Immature natural killer cell (primary cell): Measurements from ENCODE around the gene SLC35D3. TPM values are rescaled to one million over a fixed set of nuclear protein-coding genes. Genes with fewer than 3 reads are reported as not detected.
"Not testable (repeated sequence)": the region's sequence is repeated elsewhere in the genome, so short reads cannot be mapped to it uniquely, and the experiment has no call there.

ENCODE experiments used
- DNase-seq, 3 donors: peaks; one replicate each; pipeline ENCODE4 v3.0.0; 2022; ENCODE audit warnings: mixed read lengths in 1 of 3
- H3K27ac Mint-ChIP-seq, 6 donors: one replicate each; pipeline ENCODE4 v1.8.0; 2020; ENCODE audit warnings: mixed read lengths in 6 of 6, mild to moderate bottlenecking in 5 of 6, inconsistent platforms in 4 of 6, moderate library complexity in 3 of 6
- H3K27me3 Mint-ChIP-seq, 3 donors: one replicate each; pipeline ENCODE4 v1.8.0; 2020 to 2021; ENCODE audit warnings: low read depth in 3 of 3, mild to moderate bottlenecking in 3 of 3, mixed read lengths in 3 of 3, moderate library complexity in 3 of 3, inconsistent platforms in 1 of 3
- H3K36me3 Mint-ChIP-seq, 3 donors: one replicate each; pipeline ENCODE4 v1.8.0; 2020; ENCODE audit warnings: mixed read lengths in 3 of 3, inconsistent platforms in 2 of 3, mild to moderate bottlenecking in 2 of 3
- H3K4me1 Mint-ChIP-seq, 2 donors: one replicate each; pipeline ENCODE4 v1.8.0; 2020; ENCODE audit warnings: inconsistent platforms in 2 of 2, mild to moderate bottlenecking in 2 of 2, mixed read lengths in 2 of 2, moderate library complexity in 1 of 2
- H3K4me3 Mint-ChIP-seq, 5 donors: one replicate each; pipeline ENCODE4 v1.8.0; 2020; ENCODE audit warnings: mild to moderate bottlenecking in 5 of 5, mixed read lengths in 5 of 5, inconsistent platforms in 3 of 5, moderate library complexity in 3 of 5
- H3K9me3 Mint-ChIP-seq, 6 donors: one replicate each; pipeline ENCODE4 v1.8.0; 2020; ENCODE audit warnings: mild to moderate bottlenecking in 6 of 6, mixed read lengths in 6 of 6, inconsistent platforms in 4 of 6, moderate library complexity in 3 of 6
- polyA plus RNA-seq, 3 donors: library from polyadenylated mRNA; unstranded; fragments of 300-500 nt; fragmentation: Illumina TruSeq; gene quantifications; one replicate each; pipeline ENCODE4 v1.2.3, GENCODE V29; 2021

SLC35D3 gene
- polyA plus RNA-seq, 3 donors from 2014 or later: 0.10 TPM; not detected in 2

DNA sequence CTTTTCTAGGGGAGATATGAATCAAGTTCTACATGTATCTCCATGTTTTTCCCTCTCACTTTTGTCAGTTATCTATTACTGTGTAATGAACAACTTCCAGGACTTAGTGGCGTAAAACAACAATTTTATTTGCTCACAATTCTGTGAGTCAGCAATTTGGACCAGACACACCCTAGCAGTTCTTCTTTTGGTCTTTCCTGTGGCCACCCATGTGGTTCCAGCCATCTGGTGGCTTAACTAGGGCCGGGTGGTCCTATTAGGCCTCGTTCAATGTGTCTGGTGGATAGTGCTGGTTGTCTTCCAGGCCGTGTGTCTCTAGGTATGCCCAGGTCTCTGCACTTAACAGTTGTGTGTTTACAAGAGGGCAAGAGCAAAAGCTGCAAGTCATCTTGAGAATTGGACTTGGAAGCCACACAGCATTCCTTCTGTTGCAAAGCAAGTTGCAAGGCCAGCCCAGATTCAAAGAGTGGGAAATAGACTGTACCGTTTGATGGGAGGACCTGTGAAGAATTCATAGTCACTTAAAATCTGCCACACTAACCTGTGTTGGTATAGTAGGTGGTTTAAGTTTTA is 20.8 kb upstream of the SLC35D3 start:
- no peak for DNase-seq
- Mint-ChIP-seq H3K36me3 (peaks cover 16 to 22% (median 18%) of the 10 kb centered on the region in 3 donors), H3K4me1 (no peaks in the 10 kb centered on the region), H3K27ac (no peak overlapping the region), H3K4me3 (no peak overlapping the region), H3K27me3 (no peaks in the 10 kb centered on the region), H3K9me3 (no peaks in the 10 kb centered on the region)

DNA sequence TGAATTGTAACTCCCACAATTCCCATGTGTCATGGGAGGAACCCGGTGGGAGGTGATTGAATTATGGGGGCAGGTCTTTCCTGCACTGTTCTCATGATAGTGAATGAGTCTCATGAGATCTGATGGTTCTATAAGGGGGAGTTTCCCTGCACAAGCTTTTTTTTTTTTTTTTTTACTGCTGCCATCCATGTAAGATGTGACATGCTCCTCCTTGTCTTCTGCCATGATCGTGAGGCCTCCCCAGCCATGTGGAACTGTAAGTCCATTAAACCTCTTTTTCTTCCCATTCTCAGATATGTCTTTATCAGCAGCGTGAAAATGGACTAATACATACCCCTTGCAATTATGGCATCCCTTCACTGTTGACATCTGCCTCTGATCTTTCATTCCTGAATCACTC is 17.6 kb upstream of the SLC35D3 start:
- DNase-seq, H3K4me1 Mint-ChIP-seq, H3K9me3 Mint-ChIP-seq, H3K4me3 Mint-ChIP-seq, H3K27ac Mint-ChIP-seq, H3K27me3 Mint-ChIP-seq: not testable (repeated sequence)
- H3K36me3 Mint-ChIP-seq: peaks cover 16 to 22% (median 18%) of the 10 kb centered on the region in 3 donors

DNA sequence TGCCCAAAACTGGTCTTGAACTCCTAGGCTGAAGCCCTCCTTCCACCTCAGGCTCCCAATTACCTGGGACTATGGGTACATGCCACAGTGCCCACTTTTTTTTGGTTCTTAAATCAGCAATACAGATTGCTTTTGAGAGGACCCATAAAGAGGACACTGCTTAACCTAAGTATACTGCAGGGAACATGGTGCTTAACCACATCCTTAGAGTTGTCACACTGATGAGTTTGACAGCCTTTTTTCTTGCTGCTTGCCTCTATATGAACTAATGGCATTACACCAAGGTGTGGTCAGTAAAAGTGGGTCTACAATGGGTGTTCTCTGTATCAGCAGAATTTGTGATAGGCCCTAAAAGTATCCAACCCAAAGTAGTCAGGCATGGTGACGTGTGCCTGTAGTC is 7.2 kb upstream of the SLC35D3 start:
- Mint-ChIP-seq H3K27ac (no peak overlapping the region), H3K4me3 (no peak overlapping the region), H3K4me1 (peaks cover 3% of the 10 kb centered on the region in 2 donors), H3K27me3 (peaks cover 2 to 5% (median 4%) of the 10 kb centered on the region in 3 donors), H3K36me3 (peaks cover 35 to 40% (median 39%) of the 10 kb centered on the region in 3 donors), H3K9me3 (peaks cover 0 to 1% (median 0%) of the 10 kb centered on the region in 6 donors)
- no peak for DNase-seq

DNA sequence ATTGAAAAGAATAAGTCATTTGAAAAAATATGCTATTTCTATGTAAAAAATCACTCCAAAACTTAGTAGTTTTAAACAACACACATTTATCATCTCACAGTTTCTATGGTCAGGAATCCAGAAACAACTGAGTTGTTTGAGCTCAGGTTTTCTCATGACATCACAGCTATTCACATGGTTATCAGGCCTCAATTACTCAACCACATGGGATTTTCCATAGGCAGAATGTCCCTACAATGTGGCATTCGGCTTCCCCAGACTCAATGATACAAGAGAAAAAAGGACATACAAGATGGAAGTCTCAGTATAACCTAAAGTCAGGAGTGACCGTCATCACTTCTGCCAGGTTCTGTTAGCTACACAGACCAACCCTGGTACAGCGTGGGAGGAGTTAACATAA is 3.4 kb upstream of the SLC35D3 start:
- peaks cover 18 to 23% of the 10 kb centered on the region in 2 donors for H3K4me1 Mint-ChIP-seq
- H3K36me3 Mint-ChIP-seq: peaks cover 13 to 24% (median 18%) of the 10 kb centered on the region in 3 donors
- H3K4me3 Mint-ChIP-seq: no peak overlapping the region
- H3K27ac Mint-ChIP-seq: no peak overlapping the region
- peaks cover 6 to 24% (median 10%) of the 10 kb centered on the region in 3 donors for H3K27me3 Mint-ChIP-seq
- no peaks in the 10 kb centered on the region for H3K9me3 Mint-ChIP-seq
- DNase-seq: no peak

- Mint-ChIP-seq H3K4me3 (peak overlapping the region; percentile 73 to 90 (median 80)), H3K36me3 (peaks cover 11 to 19% (median 11%) of the 10 kb centered on the region in 3 donors), H3K4me1 (peaks cover 18 to 24% of the 10 kb centered on the region in 2 donors), H3K27me3 (peaks cover 9 to 35% (median 21%) of the 10 kb centered on the region in 3 donors), H3K27ac (no peak overlapping the region), H3K9me3 (no peaks in the 10 kb centered on the region)
- peak in 1 of 3 donors; percentile 5 for DNase-seq
Observed at GRCh38 chr6:136920216-136920615, 1.9 kb upstream of the SLC35D3 start.

DNA sequence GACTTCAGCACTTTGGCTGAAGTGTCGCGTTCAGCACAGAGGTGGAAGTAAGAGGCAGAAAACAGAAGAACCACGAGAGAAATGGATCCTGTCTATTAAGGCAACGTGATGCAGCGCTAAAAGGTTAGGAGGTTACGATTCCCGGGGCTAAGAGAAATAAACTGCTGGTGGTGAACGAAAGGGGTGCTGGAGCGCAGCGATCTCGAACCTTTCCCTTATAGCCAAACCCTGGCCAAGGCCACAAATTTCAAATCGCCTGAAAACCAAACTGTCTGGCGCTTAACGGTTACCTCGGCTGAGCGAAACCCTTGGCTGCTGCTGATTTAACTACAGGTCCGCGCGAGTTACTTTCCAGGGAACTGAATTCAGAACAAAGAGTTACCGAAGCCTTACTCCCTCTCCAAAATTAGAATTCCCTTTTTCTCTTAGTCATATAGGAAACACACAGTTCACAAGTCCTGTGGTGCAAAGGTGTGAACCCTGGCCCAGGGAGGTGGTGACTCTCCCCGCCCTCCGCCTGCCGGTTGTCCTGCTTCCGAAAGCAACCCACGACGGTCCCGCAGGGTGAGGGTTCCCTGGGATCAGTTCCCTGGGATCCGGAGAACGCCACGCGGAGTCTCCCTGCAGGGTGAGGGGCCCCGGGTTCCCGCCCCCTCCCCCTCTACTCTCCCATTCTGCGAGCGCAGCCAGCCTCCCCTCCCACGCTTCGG is 1.3 kb upstream of the SLC35D3 start:
- DNase-seq: peak in 2 of 3 donors; percentile 10 to 27
- no peaks in the 10 kb centered on the region for H3K9me3 Mint-ChIP-seq
- peaks cover 18 to 24% of the 10 kb centered on the region in 2 donors for H3K4me1 Mint-ChIP-seq
- H3K4me3 Mint-ChIP-seq: peak overlapping the region; percentile 73 to 90 (median 80)
- H3K27ac Mint-ChIP-seq: no peak overlapping the region
- H3K27me3 Mint-ChIP-seq: peaks cover 9 to 35% (median 21%) of the 10 kb centered on the region in 3 donors
- H3K36me3 Mint-ChIP-seq: peaks cover 6 to 13% (median 7%) of the 10 kb centered on the region in 3 donors

GRCh38 chr6:136921381-136921935 is 643 bp upstream of the SLC35D3 start:
- H3K27me3 Mint-ChIP-seq: peaks cover 15 to 38% (median 20%) of the 10 kb centered on the region in 3 donors
- H3K27ac Mint-ChIP-seq: no peak overlapping the region
- peaks cover 3 to 10% (median 4%) of the 10 kb centered on the region in 3 donors for H3K36me3 Mint-ChIP-seq
- H3K4me3 Mint-ChIP-seq: peak overlapping the region; percentile 73 to 90 (median 80)
- no peak for DNase-seq
- H3K4me1 Mint-ChIP-seq: peaks cover 18 to 24% of the 10 kb centered on the region in 2 donors
- no peaks in the 10 kb centered on the region for H3K9me3 Mint-ChIP-seq

- no peak for DNase-seq
- no peaks in the 10 kb centered on the region for H3K9me3 Mint-ChIP-seq
- H3K4me3 Mint-ChIP-seq: peak overlapping the region; percentile 68 to 88 (median 83)
- peaks cover 18 to 39% (median 20%) of the 10 kb centered on the region in 3 donors for H3K27me3 Mint-ChIP-seq
- peaks cover 0 to 3% (median 0%) of the 10 kb centered on the region in 3 donors for H3K36me3 Mint-ChIP-seq
- no peak overlapping the region for H3K27ac Mint-ChIP-seq
- H3K4me1 Mint-ChIP-seq: peaks cover 18 to 24% of the 10 kb centered on the region in 2 donors
Observed at GRCh38 chr6:136922685-136923006, 545 bp downstream of the SLC35D3 start.

DNA sequence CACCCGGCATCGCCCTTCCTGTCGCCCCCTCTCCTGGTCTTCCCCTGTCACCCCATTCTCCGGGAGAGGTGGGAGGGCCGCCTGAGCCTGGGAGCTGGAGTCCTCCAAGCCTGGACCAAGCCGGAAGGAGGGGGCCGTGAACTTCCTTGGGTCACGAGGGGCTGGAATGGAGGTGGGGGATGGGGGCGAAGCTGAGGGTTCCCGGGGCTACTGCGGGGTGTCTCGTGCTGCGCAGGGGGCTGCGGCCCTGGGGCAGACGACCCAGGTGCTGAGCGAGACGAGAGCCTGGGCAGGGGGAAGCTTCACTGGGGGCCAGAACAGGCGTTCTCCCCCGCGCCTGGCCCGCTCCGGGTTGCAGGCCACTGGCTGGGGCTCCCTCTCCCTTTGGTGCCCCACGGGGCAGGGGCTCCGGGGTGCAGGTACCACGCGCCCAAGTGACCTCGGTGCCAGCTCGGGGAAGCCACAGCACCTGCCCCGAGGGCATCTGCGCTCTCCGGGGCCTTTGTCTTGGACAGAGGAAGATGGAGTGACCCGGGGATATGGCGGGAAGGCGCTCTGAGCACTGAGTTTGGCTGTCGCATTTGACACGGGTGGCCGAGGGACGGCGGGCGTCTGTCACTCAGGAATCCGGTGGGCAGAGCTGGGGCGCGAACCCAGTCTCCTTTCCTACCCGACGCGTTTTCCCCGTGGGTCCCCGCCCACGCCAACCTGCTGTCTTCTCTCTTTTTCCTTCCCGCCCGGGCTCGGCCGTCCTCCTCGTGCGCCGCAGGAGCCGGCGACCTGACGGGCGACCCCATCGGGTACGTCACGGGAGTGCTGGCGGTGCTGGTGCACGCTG is 1.2 kb downstream of the SLC35D3 start:
- no peak overlapping the region for H3K27ac Mint-ChIP-seq
- H3K36me3 Mint-ChIP-seq: peaks cover 0 to 3% (median 0%) of the 10 kb centered on the region in 3 donors
- peaks cover 20 to 39% (median 20%) of the 10 kb centered on the region in 3 donors for H3K27me3 Mint-ChIP-seq
- H3K9me3 Mint-ChIP-seq: no peaks in the 10 kb centered on the region
- H3K4me3 Mint-ChIP-seq: peak overlapping the region; percentile 24 to 65 (median 51)
- H3K4me1 Mint-ChIP-seq: peaks cover 18 to 24% of the 10 kb centered on the region in 2 donors
- no peak for DNase-seq

DNA sequence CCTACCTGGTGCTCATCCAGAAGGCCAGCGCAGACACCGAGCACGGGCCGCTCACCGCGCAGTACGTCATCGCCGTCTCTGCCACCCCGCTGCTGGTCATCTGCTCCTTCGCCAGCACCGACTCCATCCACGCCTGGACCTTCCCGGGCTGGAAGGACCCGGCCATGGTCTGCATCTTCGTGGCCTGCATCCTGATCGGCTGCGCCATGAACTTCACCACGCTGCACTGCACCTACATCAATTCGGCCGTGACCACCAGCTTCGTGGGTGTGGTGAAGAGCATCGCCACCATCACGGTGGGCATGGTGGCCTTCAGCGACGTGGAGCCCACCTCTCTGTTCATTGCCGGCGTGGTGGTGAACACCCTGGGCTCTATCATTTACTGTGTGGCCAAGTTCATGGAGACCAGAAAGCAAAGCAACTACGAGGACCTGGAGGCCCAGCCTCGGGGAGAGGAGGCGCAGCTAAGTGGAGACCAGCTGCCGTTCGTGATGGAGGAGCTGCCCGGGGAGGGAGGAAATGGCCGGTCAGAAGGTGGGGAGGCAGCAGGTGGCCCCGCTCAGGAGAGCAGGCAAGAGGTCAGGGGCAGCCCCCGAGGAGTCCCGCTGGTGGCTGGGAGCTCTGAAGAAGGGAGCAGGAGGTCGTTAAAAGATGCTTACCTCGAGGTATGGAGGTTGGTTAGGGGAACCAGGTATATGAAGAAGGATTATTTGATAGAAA is 2.0 kb downstream of the SLC35D3 start:
- H3K4me3 Mint-ChIP-seq: peak overlapping the region; percentile 13 to 65 (median 53)
- no peaks in the 10 kb centered on the region for H3K9me3 Mint-ChIP-seq
- peaks cover 18 to 24% of the 10 kb centered on the region in 2 donors for H3K4me1 Mint-ChIP-seq
- peak overlapping the region in 1 of 6 donors; percentile 67 for H3K27ac Mint-ChIP-seq
- peaks cover 17 to 39% (median 20%) of the 10 kb centered on the region in 3 donors for H3K27me3 Mint-ChIP-seq
- H3K36me3 Mint-ChIP-seq: no peaks in the 10 kb centered on the region
- no peak for DNase-seq

DNA sequence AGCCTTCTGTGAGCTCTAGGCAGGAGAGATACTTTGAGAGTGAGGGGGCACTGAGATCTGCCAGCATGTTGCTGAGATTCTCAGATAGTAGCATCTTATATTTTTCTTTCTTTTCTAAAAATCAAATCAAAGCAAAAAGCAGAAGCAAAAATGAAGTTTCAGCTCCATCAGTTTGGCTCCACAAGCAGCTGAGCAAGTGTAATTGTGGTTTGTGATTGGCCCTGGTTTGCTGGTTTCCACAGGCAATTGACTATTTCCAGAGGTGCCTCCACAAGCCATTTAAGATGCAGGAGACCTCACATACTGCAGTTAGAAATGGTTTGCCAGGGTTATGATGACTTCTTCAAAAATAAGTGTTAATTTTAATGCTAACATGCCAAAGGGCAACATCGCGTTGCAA is 4.3 kb downstream of the SLC35D3 start:
- peaks cover 18 to 27% (median 19%) of the 10 kb centered on the region in 3 donors for H3K27me3 Mint-ChIP-seq
- H3K9me3 Mint-ChIP-seq: no peaks in the 10 kb centered on the region
- H3K4me1 Mint-ChIP-seq: peaks cover 0 to 8% of the 10 kb centered on the region in 2 donors
- DNase-seq: no peak
- no peak overlapping the region for H3K4me3 Mint-ChIP-seq
- H3K27ac Mint-ChIP-seq: no peak overlapping the region
- no peaks in the 10 kb centered on the region for H3K36me3 Mint-ChIP-seq

- peaks cover 18 to 29% (median 20%) of the 10 kb centered on the region in 3 donors for H3K27me3 Mint-ChIP-seq
- H3K27ac Mint-ChIP-seq: no peak overlapping the region
- no peaks in the 10 kb centered on the region for H3K36me3 Mint-ChIP-seq
- no peak for DNase-seq
- H3K4me3 Mint-ChIP-seq: no peak overlapping the region
- peaks cover 0 to 8% of the 10 kb centered on the region in 2 donors for H3K4me1 Mint-ChIP-seq
- no peaks in the 10 kb centered on the region for H3K9me3 Mint-ChIP-seq
Observed at GRCh38 chr6:136927292-136927691, 5.2 kb downstream of the SLC35D3 start.

GRCh38 chr6:136930528-136930927 is 8.4 kb downstream of the SLC35D3 start:
- Mint-ChIP-seq H3K4me3 (no peak overlapping the region), H3K36me3 (no peaks in the 10 kb centered on the region), H3K4me1 (no peaks in the 10 kb centered on the region), H3K27me3 (peaks cover 6 to 19% (median 17%) of the 10 kb centered on the region in 3 donors), H3K27ac (no peak overlapping the region), H3K9me3 (no peaks in the 10 kb centered on the region)
- no peak for DNase-seq
